HG03039 (cell line): ENCODE data around the gene PC.

Source experiments
- ATAC-seq: cut with Tn5 transposase; IDR thresholded peaks from one replicate; pipeline ENCODE4 v1.9.1; 2021; ENCODE audit warnings: mild to moderate bottlenecking, moderate library complexity; ENCODE audit not compliant: unreplicated experiment

Gene PC

GRCh38 chr11:66915046-66915832, 42.9 kb downstream of the PC start:
- no peak for ATAC-seq

- ATAC-seq, result no peak
Measured at GRCh38 chr11:66914505-66914904, 43.7 kb downstream of the PC start.

DNA sequence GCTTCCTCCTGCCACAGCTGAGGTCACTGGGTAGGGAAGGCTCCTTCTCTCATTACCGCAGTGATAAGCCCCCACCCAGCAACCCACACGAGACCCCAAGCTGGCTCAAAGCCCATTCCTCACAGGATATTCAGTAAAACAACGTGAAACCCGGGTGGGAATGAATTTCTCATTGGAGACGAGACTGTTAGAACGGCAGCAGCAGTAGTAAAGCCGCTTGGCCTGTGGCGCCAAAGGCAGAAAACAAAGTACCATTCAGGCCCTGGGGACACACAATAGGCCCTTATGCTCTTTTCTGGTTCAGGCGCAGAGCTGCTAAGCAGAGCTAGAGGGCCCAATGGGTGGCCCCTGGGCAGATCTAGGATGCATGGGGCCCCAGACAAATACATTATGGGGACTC, 45.3 kb downstream of the PC start:
- no peak for ATAC-seq

DNA sequence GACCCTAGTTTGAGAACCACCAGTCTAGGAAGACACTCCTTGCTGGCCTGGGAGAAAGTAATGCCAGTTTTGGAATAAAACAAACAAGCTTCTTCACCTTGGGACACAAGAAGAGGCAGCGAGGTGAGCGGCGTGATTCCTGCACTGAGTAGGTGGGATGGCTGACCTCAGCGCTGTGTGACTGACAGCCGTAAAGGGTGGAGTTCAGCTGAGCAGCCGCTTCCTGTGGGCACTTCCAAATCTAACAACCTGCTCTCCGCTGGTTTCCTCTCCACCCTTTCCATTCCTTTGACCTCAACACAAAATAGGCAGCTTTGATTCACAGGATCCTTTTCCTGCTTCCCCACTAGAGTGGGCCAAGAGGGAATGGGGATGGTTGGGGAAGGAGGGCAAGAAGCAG, 45.8 kb downstream of the PC start:
- no peak for ATAC-seq

DNA sequence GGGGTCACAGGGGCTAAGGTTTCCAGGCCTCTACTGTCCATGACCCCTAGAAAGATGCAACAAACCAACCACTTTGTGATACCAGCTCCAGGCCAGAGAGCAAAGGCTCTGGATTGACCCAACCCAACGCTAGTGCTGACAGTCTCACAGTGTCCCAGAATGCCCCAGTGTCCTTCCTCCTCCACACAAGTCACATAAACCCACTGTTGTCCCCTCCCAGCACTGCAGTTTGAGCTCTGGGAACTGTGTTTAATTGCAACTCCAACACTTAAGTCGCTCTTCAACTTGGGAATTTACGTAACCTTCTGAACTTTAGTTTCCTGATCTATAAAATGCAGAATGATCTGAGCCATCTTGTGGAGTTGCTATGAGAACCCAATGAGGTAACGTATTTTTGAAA, 47.5 kb downstream of the PC start:
- no peak for ATAC-seq

GRCh38 chr11:66910016-66910415, 48.2 kb downstream of the PC start:
- no peak for ATAC-seq

DNA sequence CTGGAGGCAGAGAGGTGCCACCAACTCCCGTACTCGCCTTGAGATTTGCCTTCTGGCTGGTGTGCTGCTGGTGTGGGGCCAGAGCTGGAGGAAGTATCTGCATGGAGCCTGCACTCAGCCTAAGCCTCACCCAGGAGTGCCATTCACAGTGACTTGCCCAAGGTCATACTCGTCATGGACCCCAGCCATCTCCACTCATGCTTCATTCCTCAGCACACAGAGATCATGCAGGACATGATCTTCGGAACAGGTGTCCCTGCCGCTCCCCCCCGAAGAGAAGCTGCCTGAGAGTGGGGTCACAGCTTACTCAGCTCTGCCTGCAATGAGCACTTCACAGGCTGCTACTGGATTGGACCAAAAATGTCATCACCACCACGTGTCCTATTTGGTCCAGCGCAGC, 49.0 kb downstream of the PC start:
- no peak for ATAC-seq

GRCh38 chr11:66907751-66908630, 50.2 kb downstream of the PC start:
- ATAC-seq, result no peak

DNA sequence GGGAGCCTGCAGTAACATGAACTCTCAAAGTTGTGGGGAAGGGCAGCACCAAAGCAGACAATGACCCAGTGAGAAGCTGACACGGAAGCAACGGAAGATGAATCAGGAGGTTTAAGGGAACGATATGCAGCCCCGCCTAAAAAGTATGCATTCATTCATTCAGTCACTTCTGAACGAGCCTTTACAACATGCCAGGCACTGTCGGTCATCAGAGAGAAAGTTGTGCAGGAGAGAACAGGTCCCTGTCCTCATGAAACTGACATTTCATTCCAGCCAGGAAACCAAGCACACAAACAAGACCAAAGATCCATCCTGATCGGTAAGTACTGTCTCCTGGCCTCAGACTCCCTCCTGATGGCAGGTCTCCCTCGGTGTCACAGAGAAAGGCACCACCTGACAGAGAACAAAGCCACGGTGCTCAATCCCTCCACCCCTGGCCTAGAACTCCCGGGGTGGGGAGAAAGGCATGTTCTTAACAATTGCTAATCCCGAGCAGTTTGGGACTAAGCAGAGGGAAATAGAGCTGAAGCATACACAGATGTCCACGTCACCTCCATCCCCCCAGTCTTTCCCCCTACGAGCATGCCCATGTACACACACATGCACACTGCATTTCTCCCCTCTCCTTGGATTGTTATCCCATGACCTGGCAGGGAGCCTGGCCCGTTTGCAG, 52.0 kb downstream of the PC start:
- no peak for ATAC-seq

GRCh38 chr11:66905631-66906030, 52.6 kb downstream of the PC start:
- no peak for ATAC-seq

GRCh38 chr11:66904981-66905521, 53.1 kb downstream of the PC start:
- ATAC-seq, result no peak

- ATAC-seq, result no peak
Measured at GRCh38 chr11:66904561-66904960, 53.6 kb downstream of the PC start.

DNA sequence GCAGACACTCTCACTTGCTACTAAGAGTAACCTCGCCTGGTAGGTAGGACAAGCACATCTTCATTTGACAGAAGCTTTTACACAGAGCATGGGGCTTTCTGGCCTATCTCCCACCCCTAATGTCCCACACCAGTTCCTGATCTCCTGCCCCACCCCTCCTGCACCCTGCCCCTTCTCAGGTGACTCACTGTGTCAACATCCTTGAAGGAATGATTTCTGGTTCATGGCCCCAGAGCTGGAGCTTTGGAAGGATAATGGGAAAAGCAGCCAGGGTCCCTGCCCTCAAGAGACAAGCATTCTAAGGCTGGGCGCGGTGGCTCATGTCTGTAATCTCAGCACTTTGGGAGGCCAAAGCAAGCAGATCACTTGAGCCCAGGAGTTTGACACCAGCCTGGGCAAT, 54.1 kb downstream of the PC start:
- ATAC-seq, result no peak

- ATAC-seq, result no peak
Measured at GRCh38 chr11:66902486-66903177, 55.6 kb downstream of the PC start.

- no peak for ATAC-seq
Measured at GRCh38 chr11:66901964-66902390, 56.2 kb downstream of the PC start.

DNA sequence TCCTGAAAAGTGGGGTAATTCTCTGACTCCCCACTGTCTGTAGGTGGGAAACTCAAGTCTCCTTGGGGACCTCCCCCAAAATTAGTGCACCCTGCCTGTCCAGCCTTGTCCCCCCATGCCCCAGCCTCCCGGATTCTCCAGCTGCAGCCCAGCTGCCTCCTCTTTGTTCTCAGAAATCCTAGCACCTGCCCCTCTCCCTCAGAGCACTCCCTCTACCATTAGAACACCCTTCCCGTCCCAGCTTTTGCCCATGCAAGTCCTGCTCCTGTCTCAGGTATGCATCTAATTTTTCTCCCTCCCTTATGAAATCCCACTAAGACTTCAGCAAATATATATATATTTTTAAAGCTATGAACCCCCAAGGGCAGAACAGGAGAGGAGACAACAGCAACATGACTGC, 64.0 kb downstream of the PC start:
- no peak for ATAC-seq

DNA sequence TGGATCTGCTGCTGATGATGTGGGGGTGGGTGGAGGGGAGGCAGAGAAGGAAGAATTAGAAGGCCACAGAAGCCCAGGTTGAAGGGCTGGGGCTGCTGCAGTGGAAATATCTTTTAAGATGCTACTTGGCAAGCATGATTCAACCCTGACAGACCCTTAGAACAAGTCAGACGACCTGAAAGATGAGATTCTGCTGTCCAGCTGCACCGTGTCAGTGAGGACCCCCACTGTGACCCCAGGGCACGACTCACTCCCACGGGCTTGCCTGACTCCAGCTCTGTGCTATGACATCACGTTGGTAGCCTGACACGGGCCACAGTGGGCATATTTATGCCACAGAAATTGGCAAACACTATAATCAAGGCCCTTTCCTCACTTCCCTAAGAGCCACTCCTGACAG, 65.3 kb downstream of the PC start:
- no peak for ATAC-seq

GRCh38 chr11:66891851-66892660, 66.1 kb downstream of the PC start:
- peak; percentile 83 for ATAC-seq

DNA sequence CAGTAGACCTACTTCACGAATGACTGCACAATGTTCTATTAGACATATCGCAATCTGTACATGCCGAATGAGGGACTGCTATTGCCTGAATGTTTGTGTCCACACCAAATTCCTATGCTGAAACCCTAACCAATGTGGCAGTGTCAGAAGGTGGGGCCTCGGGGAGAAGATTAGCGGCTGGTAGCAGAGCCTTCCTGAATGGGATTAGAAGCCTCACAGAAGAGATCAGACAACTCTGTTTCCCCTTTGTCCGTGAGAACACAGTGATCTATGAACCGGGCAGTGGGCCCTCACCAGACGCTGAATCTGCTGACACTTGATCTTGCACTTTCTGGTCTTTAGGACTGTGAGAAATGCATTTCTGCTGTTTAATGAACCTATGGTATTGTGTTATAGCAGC, 68.2 kb downstream of the PC start:
- ATAC-seq, result no peak

DNA sequence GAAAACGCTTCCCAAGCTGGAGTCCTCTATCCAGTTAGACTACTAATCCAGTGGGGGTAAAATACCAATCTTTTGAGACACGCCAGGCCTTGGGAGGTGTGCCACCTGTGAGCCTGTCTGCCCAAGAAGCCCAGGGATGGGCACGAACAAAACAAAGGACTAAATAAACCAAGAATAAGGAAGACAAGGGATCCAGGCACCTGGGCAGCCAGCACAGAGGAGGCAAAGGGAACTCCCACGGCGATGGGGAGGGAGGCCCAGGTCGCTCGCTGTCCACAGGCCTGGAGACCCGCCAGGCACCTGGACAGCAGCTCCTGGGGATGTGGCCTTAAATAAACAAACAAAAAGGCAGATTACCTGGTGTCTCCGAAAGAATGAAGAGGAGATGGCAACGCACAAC, 69.9 kb downstream of the PC start:
- no peak for ATAC-seq
